ENCODE results near the gene ANKRD11. TPM values are rescaled to one million over a fixed set of nuclear protein-coding genes. Genes with fewer than 3 reads are reported as not detected.

ANKRD11 gene
- total RNA-seq, 1 experiment from 2014 or later: 297 TPM

- no peak overlapping the region for H3K4me3 ChIP-seq (ENCODE audit: low read depth, low read length)
- TF ChIP-seq CTCF (IDR thresholded peaks at IDR 0.05; ENCODE audit: insufficient read depth in 1 of 2, low read depth in 1 of 2, low read length in 1 of 2, severe bottlenecking in 1 of 2, unreplicated experiment in 1 of 2): no peak
- H3K4me1 ChIP-seq: peaks cover 21% of the 10 kb centered on the region
- peaks cover 54% of the 10 kb centered on the region for H3K4me1 Mint-ChIP-seq (ENCODE audit: low read depth, unreplicated experiment)
- no peaks in the 10 kb centered on the region for H3K9me3 Mint-ChIP-seq (ENCODE audit: unreplicated experiment)
- H3K4me3 Mint-ChIP-seq (ENCODE audit: unreplicated experiment): no peak overlapping the region
- no peaks in the 10 kb centered on the region for H3K27me3 Mint-ChIP-seq (ENCODE audit: insufficient read depth, unreplicated experiment)
- ChIA-PET POLR2A (no interaction called here), CTCF (no interaction called here)
- no TSS peak for BruUV-seq (replicated peaks)
- H3K27ac Mint-ChIP-seq (ENCODE audit: unreplicated experiment): peak overlapping the region; percentile 87
- intact Hi-C loops (cut with micrococcal nuclease; ENCODE audit: unreplicated experiment): no loop called here
- DNase-seq: no peak
- H3K9me3 ChIP-seq: no peaks in the 10 kb centered on the region
- H3K36me3 Mint-ChIP-seq (ENCODE audit: insufficient read depth, unreplicated experiment): peaks cover 61% of the 10 kb centered on the region
- H3K27me3 ChIP-seq (replicated peaks; ENCODE audit: control insufficient read depth, insufficient read depth, low read length): no peaks in the 10 kb centered on the region
- peaks cover 2% of the 10 kb centered on the region for H3K36me3 ChIP-seq (ENCODE audit: control insufficient read depth, insufficient read depth, low read length)
Measured at GRCh38 chr16:89450537-89450936, 39.8 kb downstream of the ANKRD11 start.

GRCh38 chr16:89449726-89450335 lies 40.5 kb downstream of the ANKRD11 start:
- no TSS peak for BruUV-seq (replicated peaks)
- Histone ChIP-seq H3K4me3 (ENCODE audit: low read depth, low read length) (no peak overlapping the region), H3K9me3 (no peaks in the 10 kb centered on the region), H3K27me3 (replicated peaks; ENCODE audit: control insufficient read depth, insufficient read depth, low read length) (no peaks in the 10 kb centered on the region), H3K36me3 (ENCODE audit: control insufficient read depth, insufficient read depth, low read length) (peaks cover 1% of the 10 kb centered on the region; the same call in 1 of the 2 replicates), H3K4me1 (peaks cover 28% of the 10 kb centered on the region)
- Mint-ChIP-seq H3K4me3 (ENCODE audit: unreplicated experiment) (no peak overlapping the region), H3K36me3 (ENCODE audit: insufficient read depth, unreplicated experiment) (peaks cover 62% of the 10 kb centered on the region), H3K9me3 (ENCODE audit: unreplicated experiment) (no peaks in the 10 kb centered on the region), H3K27me3 (ENCODE audit: insufficient read depth, unreplicated experiment) (no peaks in the 10 kb centered on the region), H3K4me1 (ENCODE audit: low read depth, unreplicated experiment) (peaks cover 54% of the 10 kb centered on the region), H3K27ac (ENCODE audit: unreplicated experiment) (peak overlapping the region; percentile 87)
- POLR2A ChIA-PET: no interaction called here
- TF ChIP-seq CTCF (IDR thresholded peaks at IDR 0.05; ENCODE audit: insufficient read depth in 1 of 2, low read depth in 1 of 2, low read length in 1 of 2, severe bottlenecking in 1 of 2, unreplicated experiment in 1 of 2): no peak
- intact Hi-C loops (cut with micrococcal nuclease; ENCODE audit: unreplicated experiment): no loop called here
- no peak for DNase-seq
- CTCF ChIA-PET: no interaction called here

GRCh38 chr16:89448656-89449055 lies 41.7 kb downstream of the ANKRD11 start:
- Mint-ChIP-seq H3K36me3 (ENCODE audit: insufficient read depth, unreplicated experiment) (peaks cover 58% of the 10 kb centered on the region), H3K4me1 (ENCODE audit: low read depth, unreplicated experiment) (peaks cover 51% of the 10 kb centered on the region), H3K9me3 (ENCODE audit: unreplicated experiment) (no peaks in the 10 kb centered on the region), H3K4me3 (ENCODE audit: unreplicated experiment) (no peak overlapping the region), H3K27ac (ENCODE audit: unreplicated experiment) (no peak overlapping the region), H3K27me3 (ENCODE audit: insufficient read depth, unreplicated experiment) (no peaks in the 10 kb centered on the region)
- intact Hi-C loops (cut with micrococcal nuclease; ENCODE audit: unreplicated experiment): no loop called here
- Histone ChIP-seq H3K9me3 (no peaks in the 10 kb centered on the region), H3K36me3 (ENCODE audit: control insufficient read depth, insufficient read depth, low read length) (peaks cover 1% of the 10 kb centered on the region; the same call in 1 of the 2 replicates), H3K4me1 (peaks cover 35% of the 10 kb centered on the region), H3K4me3 (ENCODE audit: low read depth, low read length) (no peak overlapping the region), H3K27me3 (replicated peaks; ENCODE audit: control insufficient read depth, insufficient read depth, low read length) (no peaks in the 10 kb centered on the region)
- BruUV-seq (replicated peaks): no TSS peak
- CTCF ChIA-PET: no interaction called here
- POLR2A ChIA-PET: no interaction called here
- TF ChIP-seq CTCF (IDR thresholded peaks at IDR 0.05; ENCODE audit: insufficient read depth in 1 of 2, low read depth in 1 of 2, low read length in 1 of 2, severe bottlenecking in 1 of 2, unreplicated experiment in 1 of 2): no peak
- DNase-seq: no peak

All from Caco-2 (cell line).